ENCODE data around the gene SUPT5H. TPM values are rescaled to one million over a fixed set of nuclear protein-coding genes. Genes with fewer than 3 reads are reported as not detected.
A peak's percentile ranks its signal among the peaks of the same experiment; 100 is the strongest.

Gene SUPT5H
- total and polyA plus RNA-seq, 2 of the 13 experiments (the other 11 are each of a cell fraction or from before 2014, with no cell fraction given), result 48.2 to 51.7 TPM

- TF ChIP-seq, protein P1, sequence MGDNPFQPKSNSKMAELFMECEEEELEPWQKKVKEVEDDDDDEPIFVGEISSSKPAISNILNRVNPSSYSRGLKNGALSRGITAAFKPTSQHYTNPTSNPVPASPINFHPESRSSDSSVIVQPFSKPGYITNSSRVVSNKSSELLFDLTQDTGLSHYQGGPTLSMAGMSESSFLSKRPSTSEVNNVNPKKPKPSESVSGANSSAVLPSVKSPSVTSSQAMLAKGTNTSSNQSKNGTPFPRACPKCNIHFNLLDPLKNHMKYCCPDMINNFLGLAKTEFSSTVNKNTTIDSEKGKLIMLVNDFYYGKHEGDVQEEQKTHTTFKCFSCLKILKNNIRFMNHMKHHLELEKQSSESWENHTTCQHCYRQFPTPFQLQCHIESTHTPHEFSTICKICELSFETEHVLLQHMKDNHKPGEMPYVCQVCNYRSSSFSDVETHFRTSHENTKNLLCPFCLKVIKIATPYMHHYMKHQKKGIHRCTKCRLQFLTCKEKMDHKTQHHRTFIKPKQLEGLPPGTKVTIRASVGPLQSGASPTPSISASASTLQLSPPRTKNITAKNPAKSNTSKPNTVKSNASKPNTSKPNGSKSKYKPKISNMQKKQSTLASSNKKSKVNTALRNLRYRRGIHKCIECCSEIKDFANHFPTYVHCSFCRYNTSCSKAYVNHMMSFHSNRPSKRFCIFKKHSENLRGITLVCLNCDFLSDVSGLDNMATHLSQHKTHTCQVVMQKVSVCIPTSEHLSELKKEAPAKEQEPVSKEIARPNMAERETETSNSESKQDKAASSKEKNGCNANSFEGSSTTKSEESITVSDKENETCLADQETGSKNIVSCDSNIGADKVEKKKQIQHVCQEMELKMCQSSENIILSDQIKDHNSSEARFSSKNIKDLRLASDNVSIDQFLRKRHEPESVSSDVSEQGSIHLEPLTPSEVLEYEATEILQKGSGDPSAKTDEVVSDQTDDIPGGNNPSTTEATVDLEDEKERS (CRISPR knock-in tag; IDR thresholded peaks at IDR 0.05), result peak; percentile 75; the same call in 1 of the 2 replicates
- TF ChIP-seq, protein P2, sequence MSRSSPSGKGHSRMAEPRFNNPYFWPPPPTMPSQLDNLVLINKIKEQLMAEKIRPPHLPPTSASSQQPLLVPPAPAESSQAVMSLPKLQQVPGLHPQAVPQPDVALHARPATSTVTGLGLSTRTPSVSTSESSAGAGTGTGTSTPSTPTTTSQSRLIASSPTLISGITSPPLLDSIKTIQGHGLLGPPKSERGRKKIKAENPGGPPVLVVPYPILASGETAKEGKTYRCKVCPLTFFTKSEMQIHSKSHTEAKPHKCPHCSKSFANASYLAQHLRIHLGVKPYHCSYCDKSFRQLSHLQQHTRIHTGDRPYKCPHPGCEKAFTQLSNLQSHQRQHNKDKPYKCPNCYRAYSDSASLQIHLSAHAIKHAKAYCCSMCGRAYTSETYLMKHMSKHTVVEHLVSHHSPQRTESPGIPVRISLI (CRISPR knock-in tag; IDR thresholded peaks at IDR 0.05; ENCODE audit: borderline replicate concordance), result no peak
- TF ChIP-seq CSRNP1 (CRISPR knock-in tag; IDR thresholded peaks at IDR 0.05), result 0 out of 2 replicates have a peak, but pooled peaks have one; percentile 42
- TF ChIP-seq ZSCAN31 (CRISPR knock-in tag; IDR thresholded peaks at IDR 0.05; ENCODE audit: low read depth), result no peak
- TF ChIP-seq ZNF558 (CRISPR knock-in tag; IDR thresholded peaks at IDR 0.05; ENCODE audit: borderline replicate concordance), result no peak
- TF ChIP-seq MZF1 (CRISPR knock-in tag; IDR thresholded peaks at IDR 0.05; ENCODE audit: borderline replicate concordance), result no peak
- peak; percentile 66 for TF ChIP-seq AGO1 (IDR thresholded peaks at IDR 0.05; ENCODE audit: low read depth, low read length, poor library complexity, severe bottlenecking)
- no peak for TF ChIP-seq ZNF17 (CRISPR knock-in tag; IDR thresholded peaks at IDR 0.05)
- no peak for TF ChIP-seq ZNF672 (CRISPR knock-in tag; IDR thresholded peaks at IDR 0.05)
- TF ChIP-seq MYNN (CRISPR knock-in tag; IDR thresholded peaks at IDR 0.05; ENCODE audit: low read depth), result no peak
- TF ChIP-seq, protein P3, sequence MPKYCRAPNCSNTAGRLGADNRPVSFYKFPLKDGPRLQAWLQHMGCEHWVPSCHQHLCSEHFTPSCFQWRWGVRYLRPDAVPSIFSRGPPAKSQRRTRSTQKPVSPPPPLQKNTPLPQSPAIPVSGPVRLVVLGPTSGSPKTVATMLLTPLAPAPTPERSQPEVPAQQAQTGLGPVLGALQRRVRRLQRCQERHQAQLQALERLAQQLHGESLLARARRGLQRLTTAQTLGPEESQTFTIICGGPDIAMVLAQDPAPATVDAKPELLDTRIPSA (CRISPR knock-in tag; IDR thresholded peaks at IDR 0.05; ENCODE audit: borderline replicate concordance), result no peak
- TF ChIP-seq, protein P4, sequence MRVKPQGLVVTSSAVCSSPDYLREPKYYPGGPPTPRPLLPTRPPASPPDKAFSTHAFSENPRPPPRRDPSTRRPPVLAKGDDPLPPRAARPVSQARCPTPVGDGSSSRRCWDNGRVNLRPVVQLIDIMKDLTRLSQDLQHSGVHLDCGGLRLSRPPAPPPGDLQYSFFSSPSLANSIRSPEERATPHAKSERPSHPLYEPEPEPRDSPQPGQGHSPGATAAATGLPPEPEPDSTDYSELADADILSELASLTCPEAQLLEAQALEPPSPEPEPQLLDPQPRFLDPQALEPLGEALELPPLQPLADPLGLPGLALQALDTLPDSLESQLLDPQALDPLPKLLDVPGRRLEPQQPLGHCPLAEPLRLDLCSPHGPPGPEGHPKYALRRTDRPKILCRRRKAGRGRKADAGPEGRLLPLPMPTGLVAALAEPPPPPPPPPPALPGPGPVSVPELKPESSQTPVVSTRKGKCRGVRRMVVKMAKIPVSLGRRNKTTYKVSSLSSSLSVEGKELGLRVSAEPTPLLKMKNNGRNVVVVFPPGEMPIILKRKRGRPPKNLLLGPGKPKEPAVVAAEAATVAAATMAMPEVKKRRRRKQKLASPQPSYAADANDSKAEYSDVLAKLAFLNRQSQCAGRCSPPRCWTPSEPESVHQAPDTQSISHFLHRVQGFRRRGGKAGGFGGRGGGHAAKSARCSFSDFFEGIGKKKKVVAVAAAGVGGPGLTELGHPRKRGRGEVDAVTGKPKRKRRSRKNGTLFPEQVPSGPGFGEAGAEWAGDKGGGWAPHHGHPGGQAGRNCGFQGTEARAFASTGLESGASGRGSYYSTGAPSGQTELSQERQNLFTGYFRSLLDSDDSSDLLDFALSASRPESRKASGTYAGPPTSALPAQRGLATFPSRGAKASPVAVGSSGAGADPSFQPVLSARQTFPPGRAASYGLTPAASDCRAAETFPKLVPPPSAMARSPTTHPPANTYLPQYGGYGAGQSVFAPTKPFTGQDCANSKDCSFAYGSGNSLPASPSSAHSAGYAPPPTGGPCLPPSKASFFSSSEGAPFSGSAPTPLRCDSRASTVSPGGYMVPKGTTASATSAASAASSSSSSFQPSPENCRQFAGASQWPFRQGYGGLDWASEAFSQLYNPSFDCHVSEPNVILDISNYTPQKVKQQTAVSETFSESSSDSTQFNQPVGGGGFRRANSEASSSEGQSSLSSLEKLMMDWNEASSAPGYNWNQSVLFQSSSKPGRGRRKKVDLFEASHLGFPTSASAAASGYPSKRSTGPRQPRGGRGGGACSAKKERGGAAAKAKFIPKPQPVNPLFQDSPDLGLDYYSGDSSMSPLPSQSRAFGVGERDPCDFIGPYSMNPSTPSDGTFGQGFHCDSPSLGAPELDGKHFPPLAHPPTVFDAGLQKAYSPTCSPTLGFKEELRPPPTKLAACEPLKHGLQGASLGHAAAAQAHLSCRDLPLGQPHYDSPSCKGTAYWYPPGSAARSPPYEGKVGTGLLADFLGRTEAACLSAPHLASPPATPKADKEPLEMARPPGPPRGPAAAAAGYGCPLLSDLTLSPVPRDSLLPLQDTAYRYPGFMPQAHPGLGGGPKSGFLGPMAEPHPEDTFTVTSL (CRISPR knock-in tag; IDR thresholded peaks at IDR 0.05; ENCODE audit: borderline replicate concordance), result no peak
- no peak for TF ChIP-seq RBM22 (optimal IDR thresholded peaks at IDR 0.05; ENCODE audit: low read length)
- no peak for TF ChIP-seq ZFAT (CRISPR knock-in tag; conservative IDR thresholded peaks at IDR 0.05)
- no peak for TF ChIP-seq ZFP62 (CRISPR knock-in tag; IDR thresholded peaks at IDR 0.05)
These were observed 16.9 kb upstream of the SUPT5H start (continued) for GRCh38 chr19:39428283-39429112.
